ENCODE data around the gene FBXO34.

FBXO34 gene, protein sequence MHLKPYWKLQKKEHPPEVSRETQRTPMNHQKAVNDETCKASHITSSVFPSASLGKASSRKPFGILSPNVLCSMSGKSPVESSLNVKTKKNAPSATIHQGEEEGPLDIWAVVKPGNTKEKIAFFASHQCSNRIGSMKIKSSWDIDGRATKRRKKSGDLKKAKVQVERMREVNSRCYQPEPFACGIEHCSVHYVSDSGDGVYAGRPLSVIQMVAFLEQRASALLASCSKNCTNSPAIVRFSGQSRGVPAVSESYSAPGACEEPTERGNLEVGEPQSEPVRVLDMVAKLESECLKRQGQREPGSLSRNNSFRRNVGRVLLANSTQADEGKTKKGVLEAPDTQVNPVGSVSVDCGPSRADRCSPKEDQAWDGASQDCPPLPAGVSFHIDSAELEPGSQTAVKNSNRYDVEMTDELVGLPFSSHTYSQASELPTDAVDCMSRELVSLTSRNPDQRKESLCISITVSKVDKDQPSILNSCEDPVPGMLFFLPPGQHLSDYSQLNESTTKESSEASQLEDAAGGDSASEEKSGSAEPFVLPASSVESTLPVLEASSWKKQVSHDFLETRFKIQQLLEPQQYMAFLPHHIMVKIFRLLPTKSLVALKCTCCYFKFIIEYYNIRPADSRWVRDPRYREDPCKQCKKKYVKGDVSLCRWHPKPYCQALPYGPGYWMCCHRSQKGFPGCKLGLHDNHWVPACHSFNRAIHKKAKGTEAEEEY

DNA sequence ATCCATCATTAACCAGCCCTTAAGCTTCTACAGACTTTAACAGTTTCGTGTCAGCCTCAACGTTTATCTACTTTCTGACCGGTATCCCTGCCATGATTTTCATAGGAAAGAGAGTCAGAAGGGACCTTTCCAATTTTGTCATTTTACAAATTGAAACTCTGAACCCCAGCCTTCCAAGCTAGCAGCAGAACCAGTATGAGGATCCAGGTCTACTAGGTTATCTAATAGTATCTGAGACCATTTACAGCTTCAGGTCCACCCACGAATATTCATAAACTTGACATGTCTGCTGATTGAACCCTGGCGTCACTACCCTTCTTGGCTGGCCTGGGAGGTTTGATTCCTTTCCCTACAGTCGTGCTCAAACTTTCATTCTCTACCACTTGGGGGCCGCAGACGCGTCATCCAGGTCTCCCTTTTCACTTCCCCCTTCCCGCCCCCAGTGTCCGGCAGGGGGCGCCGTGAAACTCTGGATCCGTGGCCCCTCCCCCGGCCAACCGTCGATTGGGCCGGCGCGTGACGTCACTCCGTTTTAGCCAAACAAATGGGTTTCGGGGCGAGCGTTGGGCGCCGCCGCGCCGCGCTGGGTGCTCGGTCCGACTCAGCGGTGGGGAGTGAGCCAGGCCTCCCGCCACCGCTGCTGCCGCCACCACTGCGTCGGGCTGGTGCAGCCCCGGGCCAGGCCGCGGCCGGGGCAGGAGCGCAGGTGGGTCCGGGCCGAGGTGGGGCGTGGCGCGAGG lies at the start of gene FBXO34:
TSS of gene FBXO34 (plus strand) at position 590 of the 740 bp plus-strand sequence. CDS start 78,970 bp downstream, outside the sequence.
- peak; percentile 99 to 100 for DNase-seq

DNA sequence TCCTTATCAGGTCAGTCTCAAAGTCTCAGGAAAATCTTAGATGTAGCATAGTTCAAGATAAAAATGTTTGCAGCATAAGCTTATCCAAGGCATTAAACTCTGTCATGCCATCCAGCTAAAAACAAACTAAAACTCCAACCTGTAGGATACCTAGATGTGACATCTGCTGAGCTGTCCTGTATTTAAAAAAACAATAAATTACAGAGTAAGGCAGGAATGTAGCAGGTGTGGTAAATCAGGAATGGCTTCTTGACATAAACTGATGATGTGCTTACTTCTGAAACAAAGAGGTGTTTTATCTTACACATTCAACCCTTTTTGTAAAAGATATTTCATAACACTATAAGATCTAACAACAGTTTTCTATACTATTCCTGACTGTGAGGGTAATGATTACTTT lies 49.3 kb upstream of the FBXO34 start:
- DNase-seq: no peak

DNA sequence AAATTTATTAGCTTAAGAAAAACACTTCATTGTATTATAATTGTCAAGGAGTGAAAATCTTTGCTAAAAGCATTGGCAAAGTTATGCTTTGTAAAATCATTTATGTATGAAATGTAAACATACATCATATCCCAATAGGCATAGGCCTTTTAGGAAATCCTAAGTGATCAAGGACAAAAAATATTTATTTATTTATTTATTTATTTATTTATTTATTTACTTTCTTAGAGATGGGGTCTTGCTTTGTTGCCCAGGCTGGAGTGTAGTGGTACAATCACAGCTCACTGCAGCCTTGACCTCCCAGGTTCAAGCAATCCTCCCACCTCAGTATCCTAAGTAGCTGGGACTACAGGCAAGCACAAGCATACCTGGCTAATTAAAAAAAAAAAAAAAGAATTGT lies 47.9 kb upstream of the FBXO34 start:
- DNase-seq: no peak

DNA sequence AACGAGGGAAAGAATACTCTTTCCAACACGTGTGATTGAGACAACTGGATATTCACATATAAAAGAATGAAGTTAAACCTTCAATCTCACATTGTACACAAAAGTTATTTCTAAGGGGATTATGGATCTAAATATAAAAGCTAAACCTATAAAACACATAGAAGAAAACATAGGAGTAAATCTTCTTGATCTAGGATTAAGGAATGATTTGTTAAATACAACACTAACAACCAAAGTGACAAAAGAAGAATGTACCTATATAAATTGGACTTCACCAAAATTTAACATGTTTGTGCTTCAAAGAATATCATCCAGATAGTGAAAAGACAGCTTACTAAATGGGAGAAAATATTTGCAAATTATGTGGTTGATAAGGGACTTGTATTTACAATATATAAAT lies 43.0 kb upstream of the FBXO34 start:
- DNase-seq: no peak

DNA sequence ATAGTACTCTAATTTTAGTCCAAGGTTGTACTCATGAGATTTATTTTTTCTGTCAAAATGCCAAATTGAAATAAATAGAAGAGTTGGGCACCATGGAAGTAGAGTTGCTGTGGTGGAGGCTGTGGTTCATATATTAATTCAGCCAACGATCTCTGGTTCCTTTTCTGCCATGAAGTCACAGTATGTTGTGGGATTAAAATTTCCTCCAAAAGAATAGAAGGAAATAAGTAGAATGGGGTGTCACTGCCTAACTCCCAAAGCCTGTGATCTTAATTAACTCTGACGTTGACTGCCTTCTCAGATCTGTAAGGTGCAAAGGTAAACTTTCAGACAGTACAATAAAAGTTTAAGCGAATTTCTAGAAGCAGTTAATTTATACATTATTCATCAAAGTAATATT lies 37.6 kb upstream of the FBXO34 start:
- DNase-seq: no peak

DNA sequence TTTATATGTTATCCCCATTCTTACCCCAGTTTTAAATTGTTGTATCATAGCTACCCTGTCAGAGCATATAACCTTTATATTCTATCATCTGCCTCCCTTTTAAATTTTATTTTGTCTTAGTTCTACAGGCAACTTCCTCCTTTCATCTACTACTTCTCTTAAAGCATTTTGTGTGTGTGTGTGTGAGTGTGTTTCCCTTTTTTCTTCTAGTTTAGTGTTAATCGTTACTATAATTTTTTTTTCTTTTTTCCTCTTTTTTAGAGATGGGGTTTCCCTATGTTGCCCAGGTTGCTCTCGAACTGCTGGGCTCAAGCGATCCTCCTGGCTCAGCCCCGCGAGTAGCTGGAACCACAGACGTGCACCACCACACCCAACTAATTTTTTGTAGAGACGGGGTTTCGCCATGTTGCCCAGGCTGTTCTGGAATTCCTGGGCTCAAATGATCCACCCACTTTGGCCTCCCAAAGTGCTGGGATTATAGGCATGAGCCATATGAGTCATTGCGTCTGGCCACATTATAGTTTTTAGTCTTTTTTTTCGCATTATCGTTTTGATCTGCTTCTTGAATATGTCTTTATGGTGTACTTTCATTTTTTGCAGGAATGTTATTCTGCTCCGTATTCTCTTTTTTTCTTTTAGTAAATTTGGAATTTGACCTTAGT lies 33.1 kb upstream of the FBXO34 start:
- no peak for DNase-seq

DNA sequence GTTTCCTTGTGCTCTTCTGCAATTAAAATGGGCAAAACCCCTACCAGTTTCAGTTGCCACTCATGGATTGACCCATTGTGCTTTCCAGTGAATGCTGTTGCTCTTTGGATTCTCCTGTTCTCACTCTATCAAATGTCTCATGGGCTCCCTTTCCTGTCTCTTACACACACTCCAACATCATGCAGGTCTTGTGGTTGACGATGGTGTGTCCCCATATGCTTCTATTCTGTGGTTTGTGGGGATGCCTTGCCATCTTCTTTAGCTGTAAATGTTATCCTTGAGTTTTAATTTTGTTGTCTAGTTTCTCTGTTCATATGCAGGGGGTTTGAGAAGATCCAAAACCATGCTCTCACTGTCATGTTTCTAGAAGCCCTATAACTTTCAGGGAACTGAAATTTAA lies 31.9 kb upstream of the FBXO34 start:
- DNase-seq: no peak

DNA sequence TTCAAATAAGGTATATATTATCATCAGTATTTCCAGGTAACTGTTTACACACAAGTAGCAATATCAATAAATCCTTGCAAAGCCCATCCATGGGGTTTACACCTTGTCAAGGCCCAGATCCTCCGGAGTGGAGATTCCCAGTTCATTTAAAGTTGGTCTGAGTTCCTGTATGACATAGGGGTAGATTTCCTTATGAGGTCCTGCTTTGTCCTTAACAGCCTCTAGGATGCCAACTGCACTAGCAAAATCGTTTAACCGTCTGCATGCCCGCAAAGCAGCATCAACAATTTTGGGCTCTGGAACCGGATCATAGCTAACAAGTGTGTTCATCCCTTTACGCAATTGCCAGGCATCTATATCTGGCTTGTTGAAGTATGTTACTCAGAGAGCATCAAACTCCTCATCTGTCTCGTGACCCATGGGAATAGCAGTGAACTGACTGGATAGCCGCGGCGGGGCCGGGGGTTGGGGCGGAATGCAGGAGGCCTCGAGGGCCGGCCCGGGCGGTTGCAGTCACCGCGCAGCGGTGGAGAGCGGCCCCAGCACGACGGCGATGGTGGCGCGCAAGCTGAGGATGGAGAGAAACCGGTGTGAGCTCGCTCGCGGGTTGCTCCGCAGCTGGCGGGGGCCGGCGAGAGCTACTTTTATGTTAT lies 30.6 kb upstream of the FBXO34 start:
- DNase-seq: no peak

DNA sequence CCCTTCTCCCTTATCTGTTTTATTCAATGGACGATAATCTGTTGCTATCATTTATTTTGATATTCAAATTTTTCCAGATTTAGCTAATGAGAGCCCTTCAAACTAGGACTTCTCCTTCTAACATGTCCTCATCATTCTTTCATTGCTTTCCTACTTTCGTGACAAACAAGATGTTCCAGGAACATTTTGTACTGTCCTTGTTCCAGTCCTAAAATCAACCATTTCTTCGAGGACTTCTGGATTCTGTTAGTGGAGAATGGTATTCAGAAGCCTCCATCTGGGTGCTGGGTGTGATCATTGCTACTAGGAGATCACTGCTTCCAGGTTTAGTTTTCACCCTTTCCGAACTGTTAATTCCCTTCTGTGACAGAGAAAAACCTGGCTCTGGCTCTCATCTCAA lies 29.5 kb upstream of the FBXO34 start:
- DNase-seq: no peak

DNA sequence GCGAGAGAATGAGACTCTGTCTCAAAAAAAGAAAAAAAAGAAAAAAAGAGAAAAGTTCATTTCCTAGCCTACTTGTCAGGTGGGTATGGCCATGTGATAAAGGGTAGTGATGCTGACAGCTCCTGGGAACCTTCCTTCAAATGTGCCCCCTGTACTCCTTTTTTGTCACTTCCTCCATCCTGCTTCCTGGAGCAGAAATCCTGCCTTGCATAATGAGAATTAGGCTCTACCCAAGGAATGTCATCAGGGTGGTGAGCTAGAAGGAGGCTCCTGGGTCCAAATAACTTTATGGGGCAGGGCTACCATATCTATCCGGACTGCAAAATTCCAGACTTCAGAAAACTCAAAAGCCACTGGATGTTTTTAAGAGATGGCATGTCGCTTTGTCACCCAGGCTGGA lies 27.8 kb upstream of the FBXO34 start:
- no peak for DNase-seq

DNA sequence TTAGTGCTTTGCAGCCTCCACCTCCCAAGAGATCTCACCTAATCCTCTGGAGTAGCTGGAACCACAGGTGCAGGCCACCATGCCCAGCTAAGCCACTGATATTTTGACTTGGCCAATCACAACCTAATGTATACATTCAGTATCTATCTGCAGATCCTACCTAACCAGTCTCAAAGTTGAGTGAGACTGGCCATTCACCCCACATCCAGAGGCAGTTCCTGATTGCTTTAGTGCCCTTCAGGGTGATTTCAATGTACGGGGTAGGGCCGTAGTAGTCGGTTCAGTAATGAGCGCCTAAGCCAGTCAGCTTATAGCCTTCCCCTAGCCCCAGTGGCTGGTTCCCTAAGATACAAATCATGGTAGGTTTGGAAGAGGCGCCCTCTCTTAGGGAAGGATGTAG lies 27.4 kb upstream of the FBXO34 start:
- no peak for DNase-seq

DNA sequence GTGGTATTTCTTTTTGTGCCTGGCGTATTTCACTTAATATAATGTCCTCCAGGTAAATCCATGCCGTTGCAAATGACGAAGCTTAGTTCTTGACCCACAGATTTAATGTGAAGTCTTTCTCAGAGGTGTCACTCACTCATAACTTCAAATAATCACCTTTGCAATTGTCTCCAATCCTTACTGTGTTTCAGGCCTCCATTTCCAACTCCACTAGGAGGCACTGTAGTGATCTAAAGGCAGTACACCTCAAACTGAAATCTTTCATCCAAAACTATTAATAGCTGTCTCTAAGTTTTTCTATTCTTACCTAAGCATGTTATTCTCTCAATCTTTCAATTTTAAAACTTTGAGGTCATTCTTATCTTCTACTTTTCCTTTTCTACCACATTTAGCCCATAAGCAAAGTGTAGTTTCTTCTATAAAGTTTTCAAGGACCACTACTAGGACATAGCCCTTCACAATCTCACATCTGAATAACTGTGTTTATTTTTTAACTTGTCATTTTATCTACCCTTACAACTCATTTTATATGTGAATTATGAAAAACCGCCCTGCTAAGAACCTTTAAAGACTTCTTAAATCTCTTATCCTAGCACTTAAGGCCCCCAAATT lies 25.5 kb upstream of the FBXO34 start:
- DNase-seq: peak; percentile 23 to 41

DNA sequence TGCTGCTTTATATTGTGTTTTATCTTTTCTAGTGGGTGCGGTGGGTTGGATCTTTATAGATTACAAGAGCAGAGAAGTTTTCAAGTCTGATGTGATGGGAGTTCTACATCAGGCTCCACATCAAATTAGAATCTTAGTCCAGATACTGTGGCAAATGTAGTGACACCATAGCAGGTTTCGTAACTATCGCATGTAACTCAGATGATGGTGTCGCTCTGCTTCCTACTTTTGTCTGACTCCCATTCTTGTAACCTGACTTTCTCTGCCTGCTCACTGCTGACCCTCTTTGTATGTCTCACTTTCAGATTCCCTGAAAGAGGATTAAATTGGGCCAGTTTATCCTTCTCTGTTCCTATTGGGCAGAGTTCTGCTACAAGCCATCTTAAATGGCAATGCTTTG lies 22.8 kb upstream of the FBXO34 start:
- no peak for DNase-seq

DNA sequence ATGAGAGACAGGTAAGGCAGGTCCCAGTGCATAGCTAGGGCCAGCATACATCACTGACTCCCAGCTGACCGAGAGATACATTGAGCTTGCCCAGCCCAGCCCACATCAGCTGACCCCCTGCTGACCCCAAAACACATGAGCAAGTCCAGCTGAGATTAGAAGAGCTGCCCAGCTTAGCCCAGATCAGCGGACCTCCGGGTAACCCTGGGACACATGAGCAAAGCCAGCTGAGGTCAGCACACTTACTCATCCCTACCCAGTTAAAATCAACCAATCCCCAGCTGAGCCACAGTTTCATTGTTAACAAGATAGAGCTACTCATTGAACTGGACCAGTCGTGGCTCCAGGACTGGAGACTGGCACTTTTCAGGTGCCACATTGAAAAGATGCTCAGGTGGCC lies 21.8 kb upstream of the FBXO34 start:
- no peak for DNase-seq

DNA sequence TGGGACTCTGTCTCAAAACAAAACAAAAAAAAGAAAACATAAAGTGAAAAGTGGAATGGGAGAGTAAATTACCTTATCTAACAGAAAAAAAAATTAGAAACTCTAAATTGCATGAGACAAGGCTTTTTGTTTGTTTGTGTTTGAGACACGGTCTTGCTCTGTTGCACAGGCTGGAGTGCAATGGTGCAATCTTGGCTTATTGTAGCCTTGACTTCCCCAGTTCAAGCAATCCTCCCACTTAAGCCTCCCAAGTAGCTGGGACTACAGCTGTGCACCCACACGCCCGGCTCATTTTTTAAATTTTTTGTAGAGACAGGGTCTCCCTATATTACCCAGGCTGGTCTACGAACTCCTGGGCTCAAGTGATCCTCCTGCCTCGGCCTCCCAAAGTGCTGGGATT lies 17.9 kb upstream of the FBXO34 start:
- no peak for DNase-seq

DNA sequence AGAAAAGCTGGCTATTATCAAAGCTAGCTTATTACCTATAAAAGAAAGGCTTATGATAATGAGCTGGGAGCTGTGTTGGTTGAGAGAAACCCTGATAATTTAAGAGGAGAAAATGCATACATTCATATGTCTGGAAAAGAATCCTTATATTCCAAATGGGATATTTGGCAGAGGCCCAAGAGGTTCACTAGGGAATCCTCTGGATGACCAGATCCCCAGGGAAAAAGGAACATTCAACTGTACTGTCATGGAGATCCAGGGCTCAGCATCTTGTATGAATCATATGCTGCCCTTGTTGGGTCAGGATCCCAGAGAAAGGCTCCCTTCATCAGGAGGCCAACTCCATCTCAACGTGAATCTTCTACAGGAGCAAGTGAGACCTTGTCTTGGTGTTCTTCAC lies 16.6 kb upstream of the FBXO34 start:
- DNase-seq: no peak

DNA sequence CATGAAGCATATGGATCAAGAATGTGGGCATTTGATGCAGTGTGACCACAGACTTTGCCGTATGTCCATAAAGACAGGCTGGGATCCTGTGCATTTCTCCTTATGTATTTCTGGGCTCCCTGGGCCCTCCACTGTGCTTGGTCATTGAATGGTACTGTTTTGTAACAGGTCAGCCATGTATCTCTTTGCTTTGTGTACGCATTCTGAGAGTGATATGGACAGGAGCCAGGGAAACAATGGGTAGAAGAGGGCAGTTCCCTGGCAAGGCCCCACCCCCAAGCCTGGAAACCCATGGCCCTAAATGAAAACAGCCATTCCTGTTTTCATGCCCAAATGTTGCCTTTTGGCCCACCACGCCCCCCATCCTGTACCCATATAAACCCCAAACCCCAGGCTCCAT lies 15.2 kb upstream of the FBXO34 start:
- DNase-seq: no peak

DNA sequence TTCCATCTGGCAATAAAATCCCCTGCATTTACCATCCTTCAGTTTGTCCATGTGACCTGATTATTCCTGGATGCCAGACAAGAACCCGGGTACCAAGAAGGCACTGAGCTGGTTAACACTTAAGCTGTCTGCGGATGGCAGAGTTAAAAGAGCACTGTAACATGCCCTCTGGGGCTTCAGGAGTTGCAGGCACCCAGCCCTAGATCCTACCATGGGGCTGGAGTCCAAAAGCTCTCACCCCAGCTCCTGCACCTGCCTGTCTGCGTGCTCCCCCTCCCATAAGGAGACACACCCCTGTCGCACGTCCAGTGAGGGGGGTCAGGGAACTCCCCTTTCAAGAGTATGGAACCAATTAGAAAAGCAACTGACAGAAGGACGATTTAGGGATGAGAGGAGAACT lies 14.6 kb upstream of the FBXO34 start:
- DNase-seq: no peak

DNA sequence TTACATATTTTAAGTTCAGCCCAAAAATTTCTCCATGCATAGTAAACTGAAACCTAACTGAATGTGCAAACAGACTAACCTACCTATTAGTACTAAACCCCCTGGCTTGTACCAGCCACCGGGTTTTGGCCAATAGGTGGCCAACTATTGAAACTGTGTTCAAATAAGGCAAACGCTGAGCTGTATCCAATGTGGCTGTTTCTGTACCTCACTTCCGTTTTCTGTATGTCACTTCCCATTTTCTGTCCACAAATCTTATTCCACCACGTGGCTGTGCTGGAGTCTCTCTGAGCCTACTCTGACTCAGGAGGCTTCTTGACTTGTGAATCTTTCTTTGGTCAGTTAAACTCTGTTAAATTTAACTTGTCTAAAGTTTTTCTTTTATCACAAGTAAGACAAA lies 6.0 kb upstream of the FBXO34 start:
- no peak for DNase-seq

DNA sequence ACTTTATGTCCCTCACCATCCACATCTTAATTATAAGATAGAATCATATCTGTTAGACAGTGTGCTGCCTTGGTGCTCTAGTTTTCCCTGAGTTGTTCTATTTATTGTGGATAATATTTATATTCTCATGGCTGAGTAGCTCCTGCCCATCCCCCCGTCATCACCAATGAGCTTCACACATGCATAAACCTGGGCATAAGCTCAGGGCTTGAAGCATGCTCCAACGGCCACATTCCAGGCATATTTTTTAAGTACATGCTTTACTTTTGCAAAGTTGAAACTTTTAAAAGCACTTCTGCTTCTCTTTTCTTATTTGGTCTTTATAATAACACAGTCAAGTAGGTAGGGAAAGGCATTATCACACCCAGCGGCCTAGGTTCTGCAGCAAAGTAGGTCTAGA lies 3.4 kb upstream of the FBXO34 start:
- no peak for DNase-seq

DNA sequence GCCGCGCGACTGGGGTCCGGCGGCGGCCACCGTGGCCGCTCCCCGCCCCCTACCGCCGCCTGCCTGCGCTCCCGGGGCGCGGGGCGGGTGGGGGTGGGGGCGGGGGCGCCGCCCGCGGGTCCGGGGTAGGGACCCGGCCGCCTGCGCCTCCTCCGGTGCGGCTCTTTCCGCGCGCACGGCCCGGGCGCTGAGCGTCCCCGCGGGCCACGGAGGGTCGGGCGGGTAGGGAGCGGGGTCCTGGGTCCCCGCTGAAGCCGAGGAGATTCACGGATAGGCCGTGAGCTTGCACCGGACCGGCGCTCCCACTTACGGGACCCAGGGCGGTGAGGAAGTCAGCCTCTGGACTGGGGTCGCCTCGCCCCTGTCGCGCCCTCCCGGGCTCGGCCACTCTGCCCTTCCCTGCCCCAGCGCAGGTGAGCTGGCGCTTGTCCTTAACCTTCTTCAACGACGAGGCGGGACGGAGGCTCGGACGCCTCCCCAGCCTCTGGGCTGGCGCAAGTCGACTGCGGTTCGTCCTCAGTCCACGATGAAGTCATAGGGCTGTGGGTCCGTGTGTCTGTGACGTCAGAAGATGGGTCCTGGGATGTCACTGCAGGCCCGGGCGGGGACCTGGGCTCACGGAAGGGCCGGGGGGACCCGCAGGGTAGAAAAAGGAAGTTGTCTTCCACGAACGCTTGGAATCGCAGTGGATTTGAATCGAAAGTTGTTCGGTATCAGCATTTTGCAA lies 514 bp downstream of the FBXO34 start:
- peak; percentile 35 to 46 for DNase-seq

DNA sequence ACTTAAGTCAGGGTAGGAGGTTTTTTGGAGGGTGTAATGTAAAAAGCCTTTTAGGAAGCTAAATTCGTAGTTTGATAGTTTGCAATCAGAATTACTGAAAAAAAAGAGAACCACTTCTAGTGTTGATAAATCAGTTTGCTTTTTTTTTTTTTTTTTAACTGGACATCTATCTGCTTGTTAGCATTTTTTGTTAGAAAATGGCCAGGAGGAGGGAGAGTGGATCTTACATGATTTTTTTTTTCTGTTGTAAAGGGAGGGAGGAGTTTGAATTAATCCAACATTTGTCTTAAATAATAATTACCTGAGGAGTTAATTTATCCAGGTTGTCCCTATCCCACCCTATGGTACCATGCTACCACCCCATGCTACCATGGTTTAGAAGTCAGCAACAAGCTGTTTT lies 1.2 kb downstream of the FBXO34 start:
- DNase-seq: no peak

Data from activated CD4-positive, alpha-beta T cell treated with anti-CD3 and anti-CD28 coated beads for 4 hours (primary cell).